Smooth muscle cell (in vitro differentiated cells): ENCODE results near the gene ZNF750. TPM values are rescaled to one million over a fixed set of nuclear protein-coding genes. Genes with fewer than 3 reads are reported as not detected.

ENCODE experiments used
- DNase-seq: peaks from one replicate; lab custom pipeline; 2025; ENCODE audit not compliant: unreplicated experiment; lab: John Stamatoyannopoulos, UW
- H2AFZ ChIP-seq: fragments of 200-600 bp; sonication (generic); 2 replicates; pipeline ENCODE4 v1.6.0; 2016; ENCODE audit warnings: antibody characterized with exemption, low read depth, mild to moderate bottlenecking
- H3F3A ChIP-seq: fragments of 200-600 bp; sonication (generic); 2 replicates; pipeline ENCODE4 v1.6.0; 2017; ENCODE audit warnings: antibody characterized with exemption, low read depth
- H3K27ac ChIP-seq: fragments of 200-600 bp; sonication (generic); 2 replicates; pipeline ENCODE4 v1.5.1; 2016; ENCODE audit warnings: low read depth, mild to moderate bottlenecking
- H3K27me3 ChIP-seq: fragments of 200-600 bp; sonication (generic); 2 replicates; pipeline ENCODE4 v1.6.1; 2016; ENCODE audit warnings: low read depth, mild to moderate bottlenecking
- H3K36me3 ChIP-seq: fragments of 200-600 bp; sonication (generic); 2 replicates; pipeline ENCODE4 v1.5.1; 2016; ENCODE audit warnings: low read depth
- H3K4me1 ChIP-seq: fragments of 200-600 bp; sonication (generic); 2 replicates; pipeline ENCODE4 v1.5.1; 2016; ENCODE audit warnings: low read depth
- H3K4me2 ChIP-seq: fragments of 200-600 bp; sonication (generic); 2 replicates; pipeline ENCODE4 v1.6.0; 2016; ENCODE audit warnings: mild to moderate bottlenecking
- H3K4me3 ChIP-seq: fragments of 200-600 bp; sonication (generic); 2 replicates; pipeline ENCODE4 v1.5.1; 2016; ENCODE audit warnings: mild to moderate bottlenecking
- H3K79me2 ChIP-seq: fragments of 200-600 bp; sonication (generic); 2 replicates; pipeline ENCODE4 v1.6.0; 2016; ENCODE audit warnings: low read depth, mild to moderate bottlenecking
- H3K9ac ChIP-seq: fragments of 200-600 bp; sonication (generic); 2 replicates; pipeline ENCODE4 v1.6.0; 2016; ENCODE audit warnings: low read depth
- H3K9me3 ChIP-seq: fragments of 200-600 bp; sonication (generic); replicated peaks from 2 replicates; pipeline ENCODE4 v1.5.1; 2016; ENCODE audit warnings: low read depth
- H4K20me1 ChIP-seq: fragments of 200-600 bp; sonication (generic); 2 replicates; pipeline ENCODE4 v1.6.0; 2016; ENCODE audit warnings: low read depth
- CTCF ChIP-seq: fragments of 200-600 bp; sonication (generic); IDR thresholded peaks from 2 replicates; pipeline ENCODE4 v1.5.1; 2017; ENCODE audit warnings: borderline replicate concordance, mild to moderate bottlenecking, antibody characterized with exemption; ENCODE audit not compliant: insufficient read depth, poor library complexity, severe bottlenecking
- WGBS: methylation state at CpG from one replicate; pipeline ENCODE4 v1.1.7; 2016; ENCODE audit warnings: low lambda C conversion rate; 5-methylcytosine and 5-hydroxymethylcytosine counted together
- polyA plus RNA-seq: library from polyadenylated mRNA; unstranded; fragments of >200 nt; fragmentation: Nextera tagmentation; extraction: Ambion mirVana; gene quantifications from 2 replicates; pipeline ENCODE4 v1.2.1, GENCODE V29; 2016
- total RNA-seq: library from RNA; depleted of rRNA; stranded (reverse); fragments of >200 nt; gene quantifications from 2 replicates; pipeline ENCODE4 v1.2.3, GENCODE V29; 2014

Gene ZNF750
- total and polyA plus RNA-seq, 2 experiments from 2014 or later = 0.93 to 7.1 TPM

GRCh38 chr17:82810644-82811430, 29.0 kb downstream of the ZNF750 start:
- H2AFZ ChIP-seq = no peak overlapping the region
- H3K9ac ChIP-seq = no peak overlapping the region
- no peaks in the 10 kb centered on the region for H3K9me3 ChIP-seq
- H3K79me2 ChIP-seq = no peaks in the 10 kb centered on the region
- WGBS = 85% methylated on average over 20 of the region's 22 CpGs
- DNase-seq = no peak
- no peak overlapping the region for H3K27ac ChIP-seq
- no peaks in the 10 kb centered on the region for H3K4me1 ChIP-seq
- no peak for TF ChIP-seq CTCF
- no peaks in the 10 kb centered on the region for H3K27me3 ChIP-seq
- H3F3A ChIP-seq = no peaks in the 10 kb centered on the region
- H3K4me3 ChIP-seq = no peak overlapping the region
- no peak overlapping the region for H3K4me2 ChIP-seq
- H4K20me1 ChIP-seq = no peaks in the 10 kb centered on the region
- H3K36me3 ChIP-seq = no peaks in the 10 kb centered on the region

- no peak for DNase-seq
- Histone ChIP-seq H3K36me3 (no peaks in the 10 kb centered on the region), H3F3A (no peaks in the 10 kb centered on the region), H3K4me2 (no peak overlapping the region), H3K4me1 (no peaks in the 10 kb centered on the region), H3K9ac (no peak overlapping the region), H3K4me3 (no peak overlapping the region), H3K79me2 (no peaks in the 10 kb centered on the region), H3K27ac (no peak overlapping the region), H3K27me3 (no peaks in the 10 kb centered on the region), H3K9me3 (no peaks in the 10 kb centered on the region), H4K20me1 (no peaks in the 10 kb centered on the region), H2AFZ (no peak overlapping the region)
- WGBS = 96% methylated on average over 34 of the region's 35 CpGs
- no peak for TF ChIP-seq CTCF
Measured at GRCh38 chr17:82808921-82809905, 30.6 kb downstream of the ZNF750 start.

GRCh38 chr17:82808006-82808405, 31.8 kb downstream of the ZNF750 start:
- no peak overlapping the region for H3K4me2 ChIP-seq
- no peak overlapping the region for H3K9ac ChIP-seq
- no peaks in the 10 kb centered on the region for H3F3A ChIP-seq
- no peak overlapping the region for H2AFZ ChIP-seq
- H3K36me3 ChIP-seq = no peaks in the 10 kb centered on the region
- H4K20me1 ChIP-seq = peaks cover 6% of the 10 kb centered on the region
- H3K27ac ChIP-seq = no peak overlapping the region
- 97% methylated on average over 8 of the region's 8 CpGs for WGBS
- no peak for DNase-seq
- no peaks in the 10 kb centered on the region for H3K79me2 ChIP-seq
- H3K27me3 ChIP-seq = no peaks in the 10 kb centered on the region
- no peaks in the 10 kb centered on the region for H3K4me1 ChIP-seq
- H3K4me3 ChIP-seq = no peak overlapping the region
- H3K9me3 ChIP-seq = no peaks in the 10 kb centered on the region
- no peak for TF ChIP-seq CTCF
